LHCN-M2 (cell line): ENCODE measurements around the gene TTLL1. TPM values are rescaled to one million over a fixed set of nuclear protein-coding genes. Genes with fewer than 3 reads are reported as not detected.
A peak's percentile ranks its signal among the peaks of the same experiment; 100 is the strongest.
"Not testable (repeated sequence)": the region's sequence is repeated elsewhere in the genome, so short reads cannot be mapped to it uniquely, and the experiment has no call there.

Experiments used
- DNase-seq: peaks from one replicate; pipeline ENCODE4 v3.0.0-alpha.2; 2012; ENCODE audit warnings: low read depth
- total RNA-seq: library from RNA; depleted of rRNA; stranded (reverse); fragments of >200 nt; gene quantifications from 2 replicates; pipeline ENCODE4 v1.2.3, GENCODE V29; 2014

Gene TTLL1
- total RNA-seq, 1 experiment from 2014 or later, result 13.5 TPM

DNA sequence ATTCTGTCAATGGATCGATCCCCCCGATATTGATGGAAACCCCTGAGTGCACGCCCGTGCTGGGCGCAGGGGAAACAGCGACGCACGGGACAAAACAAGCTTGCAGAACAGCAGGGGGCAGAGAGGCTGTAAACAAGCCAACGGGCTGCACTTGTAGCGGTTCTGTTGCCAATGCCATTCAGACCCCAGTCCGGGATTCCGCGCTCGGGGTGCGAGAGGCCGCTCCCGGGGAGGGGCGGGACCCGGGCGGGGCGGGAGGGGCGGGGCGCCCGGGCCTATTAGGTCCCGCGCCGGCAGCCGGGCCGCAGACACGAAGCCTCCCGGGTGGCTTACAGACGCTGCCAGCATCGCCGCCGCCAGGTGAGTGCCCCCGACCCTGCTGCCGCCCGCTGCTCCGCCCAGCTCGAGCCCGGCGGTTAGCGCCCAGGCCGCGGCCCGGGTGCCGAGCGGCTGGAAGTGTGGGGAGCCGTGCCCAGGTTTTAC is 21.3 kb upstream of the TTLL1 start, which contains the start of gene BIK:
Gene BIK, plus strand, starts transcription at position 307 of the 483 bp plus-strand sequence. CDS start 13,273 bp downstream, outside the sequence.
- DNase-seq, result peak; percentile 21

GRCh38 chr22:43109921-43110443 is 20.8 kb upstream of the TTLL1 start:
- no peak for DNase-seq

- no peak for DNase-seq
Observed at GRCh38 chr22:43109511-43109910, 20.3 kb upstream of the TTLL1 start.

GRCh38 chr22:43106302-43106701 is 17.1 kb upstream of the TTLL1 start:
- no peak for DNase-seq

DNA sequence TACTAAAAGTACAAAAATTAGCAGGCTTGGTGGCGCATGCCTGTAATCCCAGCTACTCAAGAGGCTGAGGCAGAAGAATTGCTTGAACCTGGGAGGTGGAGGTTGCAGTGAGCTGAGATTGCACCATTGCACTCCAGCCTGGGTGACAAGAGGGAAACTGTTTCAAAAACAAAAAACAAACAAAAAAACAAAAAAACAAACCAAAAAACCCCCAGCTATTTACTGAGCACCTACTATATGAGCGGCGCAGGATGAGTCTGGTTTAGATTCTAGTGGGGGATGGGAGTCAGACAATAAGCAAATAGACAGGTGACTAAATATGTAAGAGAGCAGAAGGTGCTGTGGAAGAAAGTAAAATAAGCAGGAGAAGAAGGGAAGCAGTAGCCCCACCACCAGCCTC is 15.8 kb upstream of the TTLL1 start:
- DNase-seq, result not testable (repeated sequence)

GRCh38 chr22:43104056-43104625 is 14.9 kb upstream of the TTLL1 start:
- not testable (repeated sequence) for DNase-seq

DNA sequence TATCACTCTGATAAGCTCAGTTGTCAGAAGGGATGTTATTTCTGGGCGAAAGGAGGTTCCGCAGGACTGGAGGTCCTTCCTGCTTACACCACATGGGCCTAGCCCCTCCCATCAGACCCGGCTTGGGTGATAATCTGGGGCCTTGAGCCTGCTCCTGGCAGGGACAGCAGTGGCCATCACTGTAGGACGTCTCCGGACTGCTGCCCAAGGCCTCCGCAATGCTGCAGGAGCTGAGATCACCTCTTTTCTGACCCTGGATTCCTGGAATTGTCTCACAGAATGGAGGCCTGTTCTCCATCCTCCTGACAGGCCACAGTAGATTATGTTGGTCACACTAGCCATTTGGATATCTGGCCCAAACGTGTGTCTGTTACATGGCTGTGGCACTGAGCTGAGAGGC is 12.1 kb upstream of the TTLL1 start:
- DNase-seq, result no peak

GRCh38 chr22:43100225-43100624 is 11.0 kb upstream of the TTLL1 start:
- no peak for DNase-seq

DNA sequence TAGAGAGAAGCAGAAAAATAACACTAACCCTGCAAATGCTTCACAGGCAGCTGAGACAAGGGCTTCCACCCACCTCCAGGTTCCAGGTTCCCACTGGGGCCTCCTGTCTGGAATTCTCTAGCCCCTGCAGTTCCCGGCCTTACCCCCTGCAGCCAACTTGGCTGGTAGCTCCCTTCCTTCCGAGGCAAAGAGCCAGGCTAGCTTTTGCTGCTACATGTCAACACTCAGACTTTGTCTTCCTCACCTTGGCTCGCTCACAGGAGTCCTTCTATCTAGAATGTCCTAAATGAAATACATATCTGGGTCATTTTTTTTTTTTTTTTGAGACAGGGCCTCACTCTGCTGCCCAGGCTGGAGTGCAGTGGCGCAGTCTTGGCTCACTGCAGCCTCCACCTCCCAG is 9.9 kb upstream of the TTLL1 start:
- DNase-seq, result no peak

DNA sequence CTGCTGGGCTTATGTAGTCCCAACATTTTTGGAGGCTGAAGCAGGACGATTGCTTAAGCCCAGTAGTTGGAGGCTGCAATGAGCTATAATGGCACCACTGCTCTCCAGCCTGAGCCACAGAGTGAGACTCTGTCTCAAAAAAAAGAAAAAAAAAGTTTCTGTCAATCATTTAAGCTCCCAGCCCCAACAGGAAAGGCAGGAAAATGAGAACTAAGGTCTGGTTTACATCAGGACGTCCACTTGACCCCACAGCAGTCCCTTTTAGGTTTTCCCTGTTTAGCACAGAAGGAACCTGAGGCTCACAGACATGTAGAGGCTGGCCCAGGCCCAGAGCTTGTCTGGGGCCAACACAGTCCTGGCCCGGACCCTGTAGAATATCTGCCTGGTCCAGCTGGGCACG is 9.2 kb upstream of the TTLL1 start:
- DNase-seq, result no peak

- no peak for DNase-seq
Observed at GRCh38 chr22:43096420-43096819, 7.2 kb upstream of the TTLL1 start.

- DNase-seq, result no peak
Observed at GRCh38 chr22:43094551-43094950, 5.4 kb upstream of the TTLL1 start.

DNA sequence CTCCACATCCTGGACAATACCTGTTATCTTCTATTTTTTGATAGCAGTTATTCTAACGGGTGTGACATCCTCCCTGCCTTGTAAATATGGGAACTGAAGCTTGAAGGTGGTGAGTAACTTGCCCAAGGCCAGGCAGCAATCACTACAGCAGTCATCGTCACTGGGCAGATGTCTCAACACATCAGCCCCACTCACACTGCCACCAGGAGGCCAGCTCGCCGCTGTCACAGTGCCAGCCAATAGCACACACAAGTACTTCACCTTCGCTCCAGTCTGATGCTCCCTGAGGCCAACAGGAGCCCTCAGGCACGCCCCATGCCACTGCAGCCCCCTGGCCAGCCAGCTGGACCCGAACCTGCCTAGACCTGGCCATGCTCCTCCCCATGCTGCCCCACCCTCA is 4.9 kb upstream of the TTLL1 start:
- DNase-seq, result peak; percentile 13

GRCh38 chr22:43092085-43092484 is 2.9 kb upstream of the TTLL1 start:
- no peak for DNase-seq

DNA sequence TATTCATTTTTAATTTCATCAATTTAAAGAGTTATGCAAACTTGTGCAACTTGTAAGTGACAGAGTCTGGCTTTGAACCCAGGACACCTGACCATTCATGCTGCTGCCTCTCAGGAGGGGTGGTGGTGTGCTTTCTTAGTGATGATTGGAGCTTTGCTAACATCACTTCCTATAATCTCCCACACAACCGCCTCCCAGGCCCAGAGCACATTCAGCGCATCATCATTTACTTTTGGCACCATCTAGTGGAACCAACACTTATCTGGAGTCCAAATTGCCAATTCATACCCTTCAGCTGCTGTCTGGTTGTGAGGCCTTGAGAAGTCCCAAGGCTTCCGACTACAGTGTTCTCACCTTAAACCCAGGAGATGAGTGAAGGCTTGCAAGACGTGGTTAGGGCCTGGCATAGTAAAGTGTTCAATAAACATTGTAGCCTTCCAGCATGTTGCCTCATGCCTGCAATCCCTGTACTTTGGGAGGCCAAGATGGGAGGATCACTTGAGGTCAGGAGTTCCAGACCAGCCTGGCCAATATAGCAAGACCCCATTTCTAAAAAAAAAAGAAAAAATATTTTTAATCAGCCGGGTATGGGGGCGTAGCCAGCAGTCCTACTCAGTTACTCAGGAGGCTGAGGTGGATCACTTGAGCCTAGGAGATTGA is 1.1 kb upstream of the TTLL1 start:
- DNase-seq, result peak; percentile 92

DNA sequence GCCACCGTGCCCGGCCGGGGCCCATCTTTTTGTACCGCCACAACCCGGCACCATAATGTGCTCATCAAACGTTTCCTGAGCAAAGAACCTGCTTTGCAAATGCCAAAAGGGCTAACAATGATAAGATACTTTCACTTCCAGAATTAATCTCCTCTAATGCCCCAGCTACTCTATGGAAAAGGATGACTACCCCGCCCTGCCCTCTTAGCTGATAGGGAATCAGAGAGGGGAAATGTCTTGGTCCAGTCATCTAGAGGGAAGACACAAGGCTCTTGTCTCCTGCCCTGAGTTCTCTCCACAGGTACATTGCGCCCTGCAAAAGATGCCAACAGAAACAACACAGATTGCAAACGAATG is 586 bp downstream of the TTLL1 start:
- peak; percentile 5 for DNase-seq

- no peak for DNase-seq
Observed at GRCh38 chr22:43085658-43086606, 3.3 kb downstream of the TTLL1 start.

DNA sequence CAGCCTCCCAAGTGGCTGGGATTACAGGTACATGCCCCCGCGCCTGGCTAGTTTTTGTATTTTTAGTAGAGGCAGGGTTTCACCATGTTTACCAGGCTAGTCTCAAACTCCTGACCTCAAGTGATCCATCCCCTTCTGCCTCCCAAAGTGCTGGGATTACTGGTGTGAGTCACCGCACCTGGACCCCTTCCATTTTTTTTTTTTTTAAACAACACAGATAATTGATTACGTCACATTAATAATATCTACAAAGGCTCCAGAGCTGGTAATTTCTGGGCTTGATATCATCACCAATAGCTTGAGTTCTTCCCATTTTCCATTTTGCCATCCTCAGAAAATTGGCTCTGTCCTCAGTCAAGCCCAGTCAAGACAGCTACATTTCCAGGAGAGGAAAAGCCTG is 7.2 kb downstream of the TTLL1 start:
- no peak for DNase-seq

DNA sequence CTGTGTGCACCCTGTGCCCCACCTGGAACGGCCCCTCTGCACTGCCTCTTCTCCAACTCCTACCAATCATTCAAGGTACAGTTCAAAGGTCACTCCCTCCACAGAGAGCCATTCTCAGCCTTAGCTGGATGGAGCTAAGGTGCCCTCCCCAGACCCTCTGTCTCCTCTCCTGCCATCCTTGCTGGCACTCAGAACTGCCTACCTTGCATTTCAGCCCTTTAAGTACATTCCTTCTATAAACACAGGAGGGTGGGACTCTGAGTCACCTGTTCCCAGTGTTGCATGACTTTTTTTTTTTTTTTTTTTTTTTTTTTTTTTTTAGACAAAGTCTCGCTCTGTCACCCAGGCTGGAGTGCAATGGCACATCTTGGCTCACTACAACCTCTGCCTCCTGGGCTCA is 8.6 kb downstream of the TTLL1 start:
- DNase-seq, result peak; percentile 20

DNA sequence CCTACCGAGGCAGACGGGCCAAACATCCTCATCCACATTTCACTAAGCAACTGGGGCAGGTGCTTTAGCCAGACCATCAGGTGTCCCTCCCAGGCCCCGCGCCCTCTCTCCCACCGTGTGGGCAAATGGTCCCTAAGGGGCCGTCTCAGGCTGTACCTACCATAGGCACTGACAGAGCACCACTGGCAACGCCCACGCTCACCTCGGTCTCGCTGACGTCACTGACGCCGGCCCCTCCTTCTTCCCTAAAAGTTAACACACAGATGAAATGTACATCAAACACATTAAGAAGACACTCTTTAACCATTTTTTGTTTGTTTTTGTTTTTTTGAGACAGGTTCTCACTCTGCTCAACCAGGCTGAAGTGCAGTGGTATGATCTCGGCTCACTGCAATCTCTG is 9.4 kb downstream of the TTLL1 start:
- no peak for DNase-seq

GRCh38 chr22:43078522-43078921 is 10.7 kb downstream of the TTLL1 start:
- DNase-seq, result no peak
